HEK293 (cell line): ENCODE data around the gene SRPK3.

Experiments used
- CTCF ChIA-PET: fragments of 350-600 bp; formaldehyde crosslinking; extraction: SDS; loops from one replicate; lab custom pipeline; 2021; ENCODE audit warnings: antibody characterized with exemption; lab: Yijun Ruan, JAX
- POLR2A ChIA-PET: fragments of 300-600 bp; formaldehyde crosslinking; extraction: SDS; loops from one replicate; lab custom pipeline; 2020; ENCODE audit warnings: antibody characterized with exemption, inconsistent platforms; lab: Yijun Ruan, JAX
- H3K27ac ChIP-seq: fragments of 200-500 bp; sonication (Bioruptor generic); 2 replicates; pipeline ENCODE4 v1.5.1; 2014; ENCODE audit warnings: low read depth, low read length, control low read depth, inconsistent platforms; ENCODE audit errors: extremely low read depth
- H3K36me3 ChIP-seq, 2 experiments: fragments of 200-500 bp in 1 of 2; sonication (Bioruptor generic) in 1 of 2; 1 replicate in 1 of 2; 2 replicates in 1 of 2; pipeline ENCODE4 v1.5.1; 2014 to 2017; ENCODE audit warnings: inconsistent platforms in 2 of 2, low read length in 2 of 2; ENCODE audit not compliant: control insufficient read depth in 2 of 2, insufficient read depth in 1 of 2
- H3K4me1 ChIP-seq: fragments of 200-500 bp; sonication (Bioruptor generic); 2 replicates; pipeline ENCODE4 v1.5.1; 2014; ENCODE audit warnings: mild to moderate bottlenecking, low read length, inconsistent platforms; ENCODE audit not compliant: control insufficient read depth, insufficient read depth
- H3K4me3 ChIP-seq: 2 replicates; pipeline ENCODE4 v1.5.1; 2011; ENCODE audit warnings: low read depth, mild to moderate bottlenecking, control low read depth, low read length, moderate library complexity
- H3K9me3 ChIP-seq: fragments of 200-500 bp; sonication (Bioruptor generic); 2 replicates; pipeline ENCODE4 v1.5.1; 2014; ENCODE audit warnings: low read depth, low read length, inconsistent platforms; ENCODE audit not compliant: control insufficient read depth, insufficient read depth
- KLF7 ChIP-seq: fragments of 450-650 bp; formaldehyde crosslinking; IDR thresholded peaks from 2 replicates; pipeline ENCODE4 v1.5.1; 2016; ENCODE audit warnings: missing biosample characterization, missing genetic modification characterization, borderline replicate concordance
- MEIS1 ChIP-seq: sonication (generic); formaldehyde crosslinking; IDR thresholded peaks from 2 replicates; pipeline ENCODE4 v1.8.1; 2022; ENCODE audit warnings: missing genetic modification reagents, mild to moderate bottlenecking, borderline replicate concordance
- PRDM1 ChIP-seq: fragments of 450-650 bp; formaldehyde crosslinking; IDR thresholded peaks from 2 replicates; pipeline ENCODE4; 2016; ENCODE audit warnings: missing biosample characterization, missing genetic modification characterization
- PRDM4 ChIP-seq: fragments of 450-650 bp; formaldehyde crosslinking; IDR thresholded peaks from 2 replicates; pipeline ENCODE4 v1.5.1; 2017; ENCODE audit warnings: missing biosample characterization, missing genetic modification characterization
- SP3 ChIP-seq: fragments of 450-650 bp; formaldehyde crosslinking; IDR thresholded peaks from 2 replicates; pipeline ENCODE4 v1.5.1; 2016; ENCODE audit warnings: missing biosample characterization, missing genetic modification characterization
- ZNF157 ChIP-seq: fragments of 450-650 bp; formaldehyde crosslinking; IDR thresholded peaks from 2 replicates; pipeline ENCODE4 v1.5.1; 2016; ENCODE audit warnings: missing biosample characterization, missing genetic modification characterization
- ZNF18 ChIP-seq: fragments of 450-650 bp; formaldehyde crosslinking; IDR thresholded peaks from 2 replicates; pipeline ENCODE4 v1.5.1; 2016; ENCODE audit warnings: missing biosample characterization, missing genetic modification characterization
- ZNF202 ChIP-seq: fragments of 450-650 bp; formaldehyde crosslinking; IDR thresholded peaks from 2 replicates; pipeline ENCODE4 v1.5.1; 2016; ENCODE audit warnings: missing biosample characterization, missing genetic modification characterization, borderline replicate concordance
- ZNF335 ChIP-seq: fragments of 450-650 bp; formaldehyde crosslinking; conservative IDR thresholded peaks from 2 replicates; pipeline ENCODE4 v1.5.1; 2016; ENCODE audit warnings: missing biosample characterization, missing genetic modification characterization
- ZNF37A ChIP-seq: fragments of 450-650 bp; IDR thresholded peaks from 2 replicates; pipeline ENCODE4 v1.5.1; 2018; ENCODE audit warnings: missing biosample characterization, missing genetic modification characterization
- ZNF394 ChIP-seq: fragments of 450-650 bp; formaldehyde crosslinking; IDR thresholded peaks from 2 replicates; pipeline ENCODE4 v1.5.1; 2016; ENCODE audit warnings: missing biosample characterization, missing genetic modification characterization, mild to moderate bottlenecking, moderate library complexity, borderline replicate concordance
- ZNF529 ChIP-seq: fragments of 450-650 bp; formaldehyde crosslinking; IDR thresholded peaks from 2 replicates; pipeline ENCODE4 v1.5.1; 2017; ENCODE audit warnings: missing genetic modification characterization, missing biosample characterization; ENCODE audit not compliant: insufficient replicate concordance
- ZNF776 ChIP-seq: fragments of 450-650 bp; formaldehyde crosslinking; IDR thresholded peaks from 2 replicates; pipeline ENCODE4 v1.5.0; 2017; ENCODE audit warnings: missing biosample characterization, missing genetic modification characterization, borderline replicate concordance
- ZNF792 ChIP-seq: fragments of 450-650 bp; formaldehyde crosslinking; IDR thresholded peaks from 2 replicates; pipeline ENCODE4 v1.5.1; 2016; ENCODE audit warnings: missing biosample characterization, missing genetic modification characterization
- TF ChIP-seq, protein P1 (sequence below): fragments of 450-650 bp; formaldehyde crosslinking; IDR thresholded peaks from 2 replicates; pipeline ENCODE4 v1.5.1; 2016; ENCODE audit warnings: missing biosample characterization, missing genetic modification characterization
- TF ChIP-seq, protein P2 (sequence below): fragments of 450-650 bp; formaldehyde crosslinking; IDR thresholded peaks from 2 replicates; pipeline ENCODE4 v1.5.1; 2016; ENCODE audit warnings: missing biosample characterization, missing genetic modification characterization
- TF ChIP-seq, protein P3 (sequence below): fragments of 450-650 bp; formaldehyde crosslinking; IDR thresholded peaks from 2 replicates; pipeline ENCODE4 v1.5.1; 2016; ENCODE audit warnings: missing biosample characterization, missing genetic modification characterization

Gene SRPK3

GRCh38 chrX:153799326-153799725, 18.5 kb downstream of the SRPK3 start:
- CTCF ChIA-PET: interaction anchor here (0.7 to 1.0 kb wide), 2 partner anchors 154 to 260 kb away, joined by 3 read pairs; no protein-coding TSS in a partner anchor
- Histone ChIP-seq H3K4me3 (no peak overlapping the region), H3K27ac (no peak overlapping the region), H3K9me3 (no peaks in the 10 kb centered on the region), H3K4me1 (no peaks in the 10 kb centered on the region), H3K36me3 (peaks cover 5 to 40% of the 10 kb centered on the region in 2 experiments; a peak in 2 of 3 replicates)
- POLR2A ChIA-PET: no interaction called here
- TF ChIP-seq ZNF157 (no peak), ZNF776 (no peak), ZNF394 (no peak)
- TF ChIP-seq, protein P1, sequence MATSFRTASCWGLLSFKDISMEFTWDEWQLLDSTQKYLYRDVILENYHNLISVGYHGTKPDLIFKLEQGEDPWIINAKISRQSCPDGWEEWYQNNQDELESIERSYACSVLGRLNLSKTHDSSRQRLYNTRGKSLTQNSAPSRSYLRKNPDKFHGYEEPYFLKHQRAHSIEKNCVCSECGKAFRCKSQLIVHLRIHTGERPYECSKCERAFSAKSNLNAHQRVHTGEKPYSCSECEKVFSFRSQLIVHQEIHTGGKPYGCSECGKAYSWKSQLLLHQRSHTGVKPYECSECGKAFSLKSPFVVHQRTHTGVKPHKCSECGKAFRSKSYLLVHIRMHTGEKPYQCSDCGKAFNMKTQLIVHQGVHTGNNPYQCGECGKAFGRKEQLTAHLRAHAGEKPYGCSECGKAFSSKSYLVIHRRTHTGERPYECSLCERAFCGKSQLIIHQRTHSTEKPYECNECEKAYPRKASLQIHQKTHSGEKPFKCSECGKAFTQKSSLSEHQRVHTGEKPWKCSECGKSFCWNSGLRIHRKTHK (tag by site-specific recombination): no peak

- no peaks in the 10 kb centered on the region for H3K4me1 ChIP-seq
- POLR2A ChIA-PET: no interaction called here
- no peak for TF ChIP-seq PRDM1 (tag by site-specific recombination)
- no peak for TF ChIP-seq PRDM4 (tag by site-specific recombination)
- no peak for TF ChIP-seq KLF7
- no peak for TF ChIP-seq ZNF37A (tag by site-specific recombination)
- TF ChIP-seq ZNF529 (tag by site-specific recombination): no peak
- TF ChIP-seq ZNF335: no peak
- TF ChIP-seq ZNF202 (tag by site-specific recombination): no peak
- TF ChIP-seq, protein P2, sequence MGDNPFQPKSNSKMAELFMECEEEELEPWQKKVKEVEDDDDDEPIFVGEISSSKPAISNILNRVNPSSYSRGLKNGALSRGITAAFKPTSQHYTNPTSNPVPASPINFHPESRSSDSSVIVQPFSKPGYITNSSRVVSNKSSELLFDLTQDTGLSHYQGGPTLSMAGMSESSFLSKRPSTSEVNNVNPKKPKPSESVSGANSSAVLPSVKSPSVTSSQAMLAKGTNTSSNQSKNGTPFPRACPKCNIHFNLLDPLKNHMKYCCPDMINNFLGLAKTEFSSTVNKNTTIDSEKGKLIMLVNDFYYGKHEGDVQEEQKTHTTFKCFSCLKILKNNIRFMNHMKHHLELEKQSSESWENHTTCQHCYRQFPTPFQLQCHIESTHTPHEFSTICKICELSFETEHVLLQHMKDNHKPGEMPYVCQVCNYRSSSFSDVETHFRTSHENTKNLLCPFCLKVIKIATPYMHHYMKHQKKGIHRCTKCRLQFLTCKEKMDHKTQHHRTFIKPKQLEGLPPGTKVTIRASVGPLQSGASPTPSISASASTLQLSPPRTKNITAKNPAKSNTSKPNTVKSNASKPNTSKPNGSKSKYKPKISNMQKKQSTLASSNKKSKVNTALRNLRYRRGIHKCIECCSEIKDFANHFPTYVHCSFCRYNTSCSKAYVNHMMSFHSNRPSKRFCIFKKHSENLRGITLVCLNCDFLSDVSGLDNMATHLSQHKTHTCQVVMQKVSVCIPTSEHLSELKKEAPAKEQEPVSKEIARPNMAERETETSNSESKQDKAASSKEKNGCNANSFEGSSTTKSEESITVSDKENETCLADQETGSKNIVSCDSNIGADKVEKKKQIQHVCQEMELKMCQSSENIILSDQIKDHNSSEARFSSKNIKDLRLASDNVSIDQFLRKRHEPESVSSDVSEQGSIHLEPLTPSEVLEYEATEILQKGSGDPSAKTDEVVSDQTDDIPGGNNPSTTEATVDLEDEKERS (tag by site-specific recombination): no peak
- TF ChIP-seq SP3: no peak
- TF ChIP-seq, protein P3, sequence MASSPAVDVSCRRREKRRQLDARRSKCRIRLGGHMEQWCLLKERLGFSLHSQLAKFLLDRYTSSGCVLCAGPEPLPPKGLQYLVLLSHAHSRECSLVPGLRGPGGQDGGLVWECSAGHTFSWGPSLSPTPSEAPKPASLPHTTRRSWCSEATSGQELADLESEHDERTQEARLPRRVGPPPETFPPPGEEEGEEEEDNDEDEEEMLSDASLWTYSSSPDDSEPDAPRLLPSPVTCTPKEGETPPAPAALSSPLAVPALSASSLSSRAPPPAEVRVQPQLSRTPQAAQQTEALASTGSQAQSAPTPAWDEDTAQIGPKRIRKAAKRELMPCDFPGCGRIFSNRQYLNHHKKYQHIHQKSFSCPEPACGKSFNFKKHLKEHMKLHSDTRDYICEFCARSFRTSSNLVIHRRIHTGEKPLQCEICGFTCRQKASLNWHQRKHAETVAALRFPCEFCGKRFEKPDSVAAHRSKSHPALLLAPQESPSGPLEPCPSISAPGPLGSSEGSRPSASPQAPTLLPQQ: no peak
- TF ChIP-seq MEIS1 (CRISPR knock-in tag): no peak
- TF ChIP-seq ZNF18 (tag by site-specific recombination): no peak
- no peak for TF ChIP-seq ZNF792 (tag by site-specific recombination)
- H3K27ac ChIP-seq: no peak overlapping the region
- CTCF ChIA-PET: interaction anchor here (0.6 kb wide), 1 partner anchor 146 kb away, joined by 6 read pairs; no protein-coding TSS in a partner anchor
- peaks cover 5 to 40% of the 10 kb centered on the region in 2 experiments; a peak in 2 of 3 replicates for H3K36me3 ChIP-seq
- no peak overlapping the region for H3K4me3 ChIP-seq
- no peaks in the 10 kb centered on the region for H3K9me3 ChIP-seq
Measured at GRCh38 chrX:153800177-153800722, 19.4 kb downstream of the SRPK3 start.
